GM12878 (cell line): ENCODE measurements around the gene PCDH15. TPM values are rescaled to one million over a fixed set of nuclear protein-coding genes. Genes with fewer than 3 reads are reported as not detected.

Experiments
- ATAC-seq: fragments of 200-7000 bp; cut with Tn5 transposase; 3 replicates; pipeline ENCODE4 v1.9.1; 2020; ENCODE audit warnings: mild to moderate bottlenecking, moderate library complexity
- BruUV-seq: library from RNA; stranded (reverse); fragments of 400-500 nt; replicated peaks from 2 replicates; lab custom pipeline; 2021; lab: Mats Ljungman, UMichigan
- CTCF ChIA-PET: fragments of 300-600 bp; sonication (Branson Sonifier 250); formaldehyde crosslinking; extraction: SDS; loops from one replicate; lab custom pipeline; 2021; ENCODE audit warnings: inconsistent platforms; lab: Yijun Ruan, JAX
- POLR2A ChIA-PET: fragments of 350-600 bp; formaldehyde crosslinking; extraction: SDS; loops from one replicate; lab custom pipeline; 2021; ENCODE audit warnings: inconsistent platforms; lab: Charles Lee
- RAD21 ChIA-PET: fragments of 300-600 bp; sonication (Branson Sonifier 250); formaldehyde crosslinking; loops from one replicate; lab custom pipeline; 2023; ENCODE audit warnings: antibody characterized with exemption; ENCODE audit not compliant: unreplicated experiment; lab: Charles Lee
- SMC1A ChIA-PET: fragments of 300-600 bp; sonication (Branson Sonifier 250); formaldehyde crosslinking; loops from one replicate; lab custom pipeline; 2023; ENCODE audit not compliant: unreplicated experiment, uncharacterized antibody; lab: Charles Lee
- DNase-seq: peaks from one replicate; pipeline ENCODE4 v3.0.0-alpha.2; 2011; ENCODE audit warnings: low read depth, low spot score
- FAIRE-seq: peaks from 3 replicates; lab custom pipeline; 2011; peaks lifted over from hg19 to GRCh38; lab: Jason Lieb, UNC
- H2AFZ ChIP-seq: 2 replicates; pipeline ENCODE4 v1.6.0; 2011; ENCODE audit warnings: low read depth, low read length, control low read depth; ENCODE audit not compliant: control insufficient read depth
- H3K27ac ChIP-seq: 2 replicates; pipeline ENCODE4 v1.5.1; 2011; ENCODE audit warnings: control low read depth; ENCODE audit not compliant: control insufficient read depth, insufficient read depth
- H3K27me3 ChIP-seq, 2 experiments: replicated peaks in 1 of 2; 2 replicates each; pipeline versions ENCODE4 v1.6.0 to v1.6.1; 2011; ENCODE audit warnings: low read length in 1 of 2; ENCODE audit not compliant: control insufficient read depth in 2 of 2, insufficient read depth in 2 of 2
- H3K36me3 ChIP-seq, 2 experiments: 2 replicates each; pipeline ENCODE4 v1.5.1; 2011; ENCODE audit warnings: low read length in 1 of 2; ENCODE audit not compliant: control insufficient read depth in 2 of 2, insufficient read depth in 2 of 2
- H3K4me1 ChIP-seq: 2 replicates; pipeline ENCODE4 v1.6.1; 2011; ENCODE audit warnings: mild to moderate bottlenecking, low read length, moderate library complexity, mixed read lengths; ENCODE audit not compliant: control insufficient read depth, insufficient read depth
- H3K4me2 ChIP-seq: 2 replicates; pipeline ENCODE4 v1.6.0; 2011; ENCODE audit warnings: control low read depth; ENCODE audit not compliant: control insufficient read depth, insufficient read depth
- H3K4me3 ChIP-seq: fragments of 200-600 bp; sonication (generic); 2 replicates; pipeline ENCODE4 v1.5.1; 2016
- H3K79me2 ChIP-seq: 2 replicates; pipeline ENCODE4 v1.6.0; 2011; ENCODE audit warnings: low read length; ENCODE audit not compliant: control insufficient read depth, insufficient read depth
- H3K9ac ChIP-seq: 2 replicates; pipeline ENCODE4 v1.8.0; 2011; ENCODE audit warnings: low read length, control low read depth, mixed read lengths; ENCODE audit not compliant: control insufficient read depth, insufficient read depth
- H3K9me3 ChIP-seq: replicated peaks from 3 replicates; pipeline ENCODE4 v1.5.1; 2011; ENCODE audit warnings: mild to moderate bottlenecking, low read length; ENCODE audit not compliant: control insufficient read depth, insufficient read depth
- H4K20me1 ChIP-seq: 2 replicates; pipeline ENCODE4 v1.6.0; 2011; ENCODE audit not compliant: control insufficient read depth, insufficient read depth
- CHD1 ChIP-seq: IDR thresholded peaks from 2 replicates; pipeline ENCODE4 v1.6.1; 2012; ENCODE audit warnings: low read depth, low read length, improper control_type of control experiment
- CHD2 ChIP-seq: IDR thresholded peaks from 2 replicates; pipeline ENCODE4 v1.6.1; 2011; ENCODE audit warnings: low read depth, low read length, improper control_type of control experiment, borderline replicate concordance
- IRF4 ChIP-seq: IDR thresholded peaks from 2 replicates; pipeline ENCODE4 v1.6.1; 2011; ENCODE audit warnings: low read depth, low read length
- POLR2A ChIP-seq: IDR thresholded peaks from 2 replicates; pipeline ENCODE4 v1.6.1; 2011; ENCODE audit warnings: low read depth, mild to moderate bottlenecking, low read length
- SRF ChIP-seq, 2 experiments: IDR thresholded peaks; 2 replicates each; pipeline ENCODE4 v1.6.1; 2011; ENCODE audit warnings: low read depth in 2 of 2, low read length in 2 of 2, mild to moderate bottlenecking in 1 of 2, moderate library complexity in 1 of 2
- STAT1 ChIP-seq: fragments of 450-650 bp; conservative IDR thresholded peaks from 2 replicates; pipeline ENCODE4 v1.6.1; 2014; ENCODE audit warnings: antibody characterized with exemption, mild to moderate bottlenecking
- WGBS: methylation state at CpG from one replicate; pipeline ENCODE4 v1.1.6; 2016; ENCODE audit warnings: low lambda C conversion rate; ENCODE audit not compliant: insufficient replicate concordance, insufficient coverage; ENCODE audit errors: missing lambda C conversion rate; 5-methylcytosine and 5-hydroxymethylcytosine counted together
- in situ Hi-C: fragments of 300-500 bp; cut with MboI; formaldehyde crosslinking; loops from 9 replicates; pipeline ENCODE4 v1.14.3; 2018; ENCODE audit warnings: mixed read lengths
- intact Hi-C: fragments of 100-400 bp; cut with micrococcal nuclease; formaldehyde crosslinking; loops from one replicate; pipeline ENCODE4 v1.14.2; 2022; ENCODE audit not compliant: unreplicated experiment
- polyA plus RNA-seq, 11 experiments: library from polyadenylated mRNA; depleted of rRNA in 4 of 11; unstranded in 6 of 11; stranded (reverse) in 5 of 11; fragments of >200 nt; fragmentation: Nextera tagmentation in 4 of 11; fragmentation: Illumina TruSeq in 1 of 11; extraction: Ambion mirVana in 4 of 11; extraction: Trizol in 1 of 11; gene quantifications; 1 replicate in 1 of 11; 2 replicates in 10 of 11; pipeline versions ENCODE4 v1.2.1 to v1.2.3, GENCODE V29; 2011 to 2016; ENCODE audit warnings: inconsistent platforms in 2 of 11, missing spikeins in 2 of 11, low read depth in 1 of 11
- total RNA-seq, 4 experiments: library from RNA; depleted of rRNA in 3 of 4; stranded (reverse); fragments of >200 nt in 3 of 4; fragmentation: Illumina TruSeq in 1 of 4; extraction: Trizol in 1 of 4; gene quantifications; 2 replicates each; pipeline versions ENCODE4 v1.2.1 to v1.2.3, GENCODE V29; 2013 to 2021
- TF ChIP-seq, protein P1 (sequence below): fragments of 450-650 bp; formaldehyde crosslinking; IDR thresholded peaks from 2 replicates; pipeline ENCODE4 v1.4.0; 2020; ENCODE audit warnings: mild to moderate bottlenecking, moderate library complexity

PCDH15 gene
- total and polyA plus RNA-seq, 10 of the 15 experiments (the other 5 are each of a cell fraction or from before 2014, with no cell fraction given) = 0.03 to 0.52 (median 0.07) TPM; not detected in 6

GRCh38 chr10:54843085-54843646 is 42.1 kb upstream of the PCDH15 start:
- no peak for TF ChIP-seq SRF (IDR thresholded peaks at IDR 0.05; ENCODE audit: low read depth in 2 of 2, low read length in 2 of 2)
- TF ChIP-seq CHD2 = no peak
- TF ChIP-seq, protein P1, sequence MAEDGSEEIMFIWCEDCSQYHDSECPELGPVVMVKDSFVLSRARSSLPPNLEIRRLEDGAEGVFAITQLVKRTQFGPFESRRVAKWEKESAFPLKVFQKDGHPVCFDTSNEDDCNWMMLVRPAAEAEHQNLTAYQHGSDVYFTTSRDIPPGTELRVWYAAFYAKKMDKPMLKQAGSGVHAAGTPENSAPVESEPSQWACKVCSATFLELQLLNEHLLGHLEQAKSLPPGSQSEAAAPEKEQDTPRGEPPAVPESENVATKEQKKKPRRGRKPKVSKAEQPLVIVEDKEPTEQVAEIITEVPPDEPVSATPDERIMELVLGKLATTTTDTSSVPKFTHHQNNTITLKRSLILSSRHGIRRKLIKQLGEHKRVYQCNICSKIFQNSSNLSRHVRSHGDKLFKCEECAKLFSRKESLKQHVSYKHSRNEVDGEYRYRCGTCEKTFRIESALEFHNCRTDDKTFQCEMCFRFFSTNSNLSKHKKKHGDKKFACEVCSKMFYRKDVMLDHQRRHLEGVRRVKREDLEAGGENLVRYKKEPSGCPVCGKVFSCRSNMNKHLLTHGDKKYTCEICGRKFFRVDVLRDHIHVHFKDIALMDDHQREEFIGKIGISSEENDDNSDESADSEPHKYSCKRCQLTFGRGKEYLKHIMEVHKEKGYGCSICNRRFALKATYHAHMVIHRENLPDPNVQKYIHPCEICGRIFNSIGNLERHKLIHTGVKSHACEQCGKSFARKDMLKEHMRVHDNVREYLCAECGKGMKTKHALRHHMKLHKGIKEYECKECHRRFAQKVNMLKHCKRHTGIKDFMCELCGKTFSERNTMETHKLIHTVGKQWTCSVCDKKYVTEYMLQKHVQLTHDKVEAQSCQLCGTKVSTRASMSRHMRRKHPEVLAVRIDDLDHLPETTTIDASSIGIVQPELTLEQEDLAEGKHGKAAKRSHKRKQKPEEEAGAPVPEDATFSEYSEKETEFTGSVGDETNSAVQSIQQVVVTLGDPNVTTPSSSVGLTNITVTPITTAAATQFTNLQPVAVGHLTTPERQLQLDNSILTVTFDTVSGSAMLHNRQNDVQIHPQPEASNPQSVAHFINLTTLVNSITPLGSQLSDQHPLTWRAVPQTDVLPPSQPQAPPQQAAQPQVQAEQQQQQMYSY (CRISPR knock-in tag) = no peak
- no peak for TF ChIP-seq CHD1
- TF ChIP-seq STAT1 = no peak
- TF ChIP-seq IRF4 = no peak
- TF ChIP-seq POLR2A = no peak
- H3K27ac ChIP-seq = no peak overlapping the region
- no peak overlapping the region for H3K4me3 ChIP-seq
- ChIA-PET POLR2A (interaction anchor here (0.5 kb wide), 1 partner anchor 89 kb away, joined by 3 read pairs; no protein-coding TSS in a partner anchor), CTCF (no interaction called here), SMC1A (no interaction called here), RAD21 (no interaction called here)
- no peak for ATAC-seq
- no peak for FAIRE-seq
- no peak overlapping the region for H3K4me2 ChIP-seq
- no peaks in the 10 kb centered on the region for H3K9me3 ChIP-seq
- intact Hi-C loops (no loop called here), in situ Hi-C loops (no loop called here)
- no peaks in the 10 kb centered on the region for H3K4me1 ChIP-seq
- no peaks in the 10 kb centered on the region for H3K27me3 ChIP-seq
- no TSS peak for BruUV-seq
- H2AFZ ChIP-seq = no peak overlapping the region
- H3K79me2 ChIP-seq = no peaks in the 10 kb centered on the region
- no peaks in the 10 kb centered on the region for H4K20me1 ChIP-seq
- no peaks in the 10 kb centered on the region for H3K36me3 ChIP-seq
- H3K9ac ChIP-seq = no peak overlapping the region
- WGBS = 8% methylated on average over 5 of the region's 5 CpGs
- DNase-seq = no peak
